GM19328 (cell line): ENCODE measurements around the gene SYNE2.
"Not testable (repeated sequence)": the region's sequence is repeated elsewhere in the genome, so short reads cannot be mapped to it uniquely, and the experiment has no call there.

Experiments
- ATAC-seq: cut with Tn5 transposase; IDR thresholded peaks from one replicate; pipeline ENCODE4 v1.9.1; 2021; ENCODE audit warnings: mild to moderate bottlenecking, moderate library complexity; ENCODE audit not compliant: unreplicated experiment

Gene SYNE2

DNA sequence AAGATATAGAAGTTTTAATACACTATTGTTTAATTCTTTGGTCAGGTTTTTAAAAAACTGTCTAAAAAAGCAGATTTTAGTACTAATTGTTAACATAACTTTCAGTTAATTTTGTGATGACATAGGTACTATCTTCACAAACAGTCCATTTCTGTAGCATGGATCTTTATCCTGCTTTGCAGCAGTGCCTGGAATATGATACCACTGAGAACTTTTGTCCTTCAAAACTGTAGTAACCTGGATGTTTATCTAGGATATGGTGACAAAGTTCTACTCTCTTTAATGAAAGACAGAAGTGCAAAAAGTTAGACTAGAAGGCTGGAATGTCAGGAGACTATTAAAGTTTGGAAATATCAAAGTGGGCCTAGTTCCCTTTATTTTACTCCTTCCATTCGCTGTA lies 159.9 kb downstream of the SYNE2 start:
- ATAC-seq = no peak

GRCh38 chr14:64025479-64025878 lies 172.7 kb downstream of the SYNE2 start:
- no peak for ATAC-seq

GRCh38 chr14:64026600-64026999 lies 173.8 kb downstream of the SYNE2 start:
- ATAC-seq = no peak

DNA sequence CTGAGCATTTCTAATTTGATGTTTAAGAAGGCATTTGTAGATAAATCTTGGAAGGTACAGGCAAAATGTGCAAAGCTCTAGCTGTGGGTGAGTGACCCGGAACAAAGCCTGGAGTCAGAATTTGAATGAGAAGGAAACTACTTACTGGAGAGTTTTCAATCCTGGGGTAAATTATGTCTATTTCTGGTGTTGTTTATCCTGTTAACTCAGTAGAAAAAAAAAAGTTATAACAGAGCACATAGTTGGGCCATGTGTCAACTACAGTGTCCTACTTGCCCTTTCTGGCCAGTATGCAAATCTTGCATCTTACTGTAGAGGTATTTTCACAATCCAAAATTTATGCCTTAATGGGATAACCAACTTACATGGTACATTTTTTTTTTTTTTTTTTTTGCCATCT lies 182.3 kb downstream of the SYNE2 start:
- ATAC-seq = no peak

DNA sequence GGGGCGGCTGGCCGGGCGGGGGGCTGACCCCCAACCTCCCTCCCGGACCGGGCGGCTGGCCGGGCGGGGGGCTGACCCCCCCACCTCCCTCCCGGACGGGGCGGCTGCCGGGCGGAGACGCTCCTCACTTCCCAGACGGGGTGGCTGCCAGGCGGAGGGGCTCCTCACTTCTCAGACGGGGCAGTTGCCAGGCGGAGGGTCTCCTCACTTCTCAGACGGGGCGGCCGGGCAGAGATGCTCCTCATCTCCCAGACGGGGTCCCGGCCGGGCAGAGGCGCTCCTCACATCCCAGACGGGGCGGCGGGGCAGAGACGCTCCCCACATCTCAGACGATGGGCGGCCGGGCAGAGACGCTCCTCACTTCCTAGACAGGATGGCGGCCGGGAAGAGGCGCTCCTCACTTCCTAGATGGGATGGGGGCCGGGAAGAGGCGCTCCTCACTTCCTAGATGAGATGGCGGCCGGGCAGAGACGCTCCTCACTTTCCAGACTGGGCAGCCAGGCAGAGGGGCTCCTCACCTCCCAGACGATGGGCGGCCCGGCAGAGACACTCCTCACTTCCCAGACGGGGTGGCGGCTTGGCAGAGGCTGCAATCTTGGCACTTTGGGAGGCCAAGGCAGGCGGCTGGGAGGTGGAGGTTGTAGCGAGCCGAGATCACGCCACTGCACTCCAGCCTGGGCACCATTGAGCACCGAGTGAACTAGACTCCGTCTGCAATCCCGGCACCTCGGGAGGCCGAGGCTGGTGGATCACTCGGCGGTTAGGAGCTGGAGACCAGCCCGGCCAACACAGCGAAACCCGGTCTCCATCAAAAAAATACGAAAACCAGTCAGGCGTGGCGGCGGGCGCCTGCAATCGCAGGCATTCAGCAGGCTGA lies 185.3 kb downstream of the SYNE2 start:
- not testable (repeated sequence) for ATAC-seq

DNA sequence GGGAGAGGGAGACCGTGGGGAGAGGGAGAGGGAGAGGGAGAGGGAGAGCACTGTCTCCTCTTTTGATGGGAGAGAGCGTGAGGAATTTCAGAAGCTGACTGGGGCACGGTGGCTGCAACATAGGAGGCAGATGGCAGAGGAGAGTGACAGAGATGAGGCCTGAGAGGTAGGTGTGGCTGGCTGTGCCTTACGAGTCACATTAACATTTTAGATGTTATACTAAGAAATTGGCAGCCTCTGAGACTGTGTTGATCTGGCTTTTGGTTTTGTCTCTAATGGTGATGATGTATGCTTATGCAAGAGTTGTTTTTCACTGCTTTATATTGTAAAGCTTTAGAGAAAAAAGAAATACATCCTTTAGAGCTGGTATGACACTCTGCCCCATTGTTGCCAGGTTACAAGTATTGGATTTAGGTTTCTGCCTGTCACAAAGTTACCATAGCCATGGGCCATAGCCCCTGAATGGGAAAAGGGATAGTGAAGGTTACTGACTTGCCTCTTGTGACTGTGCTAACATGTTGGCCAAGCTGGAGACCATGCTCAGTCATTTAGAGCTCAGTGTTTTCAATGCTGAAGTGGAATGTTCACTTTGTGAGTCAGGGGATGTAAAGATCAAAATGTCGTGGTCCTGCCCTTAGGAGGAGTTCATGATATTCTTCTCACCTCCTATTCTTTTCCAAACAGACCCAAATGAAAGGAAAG lies 186.2 kb downstream of the SYNE2 start:
- ATAC-seq = no peak

GRCh38 chr14:64040044-64040443 lies 187.2 kb downstream of the SYNE2 start:
- no peak for ATAC-seq

GRCh38 chr14:64043296-64043695 lies 190.5 kb downstream of the SYNE2 start:
- not testable (repeated sequence) for ATAC-seq

DNA sequence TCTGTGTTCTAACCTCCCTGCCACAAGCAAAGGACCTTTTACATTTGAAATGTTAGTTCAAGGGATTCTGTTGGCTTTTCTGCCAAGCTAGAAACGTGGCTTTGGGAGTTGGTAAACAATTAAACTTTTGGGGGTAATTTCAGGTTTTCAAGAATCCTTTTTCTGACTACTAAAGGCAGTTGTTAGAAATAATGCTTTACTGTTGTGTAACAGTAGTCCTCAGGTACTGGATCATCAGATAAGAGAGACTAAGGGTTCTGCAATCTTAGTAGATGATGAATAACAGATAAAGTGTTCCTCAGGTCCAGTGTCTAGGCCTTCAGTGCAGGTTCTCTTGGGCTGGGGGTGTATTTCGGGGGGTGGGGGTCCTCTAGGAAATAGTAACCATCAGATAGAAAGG lies 192.3 kb downstream of the SYNE2 start:
- no peak for ATAC-seq

- ATAC-seq = no peak
Measured at GRCh38 chr14:64049616-64050381, 197.0 kb downstream of the SYNE2 start.

- ATAC-seq = no peak
Measured at GRCh38 chr14:64053694-64054669, 201.2 kb downstream of the SYNE2 start.

DNA sequence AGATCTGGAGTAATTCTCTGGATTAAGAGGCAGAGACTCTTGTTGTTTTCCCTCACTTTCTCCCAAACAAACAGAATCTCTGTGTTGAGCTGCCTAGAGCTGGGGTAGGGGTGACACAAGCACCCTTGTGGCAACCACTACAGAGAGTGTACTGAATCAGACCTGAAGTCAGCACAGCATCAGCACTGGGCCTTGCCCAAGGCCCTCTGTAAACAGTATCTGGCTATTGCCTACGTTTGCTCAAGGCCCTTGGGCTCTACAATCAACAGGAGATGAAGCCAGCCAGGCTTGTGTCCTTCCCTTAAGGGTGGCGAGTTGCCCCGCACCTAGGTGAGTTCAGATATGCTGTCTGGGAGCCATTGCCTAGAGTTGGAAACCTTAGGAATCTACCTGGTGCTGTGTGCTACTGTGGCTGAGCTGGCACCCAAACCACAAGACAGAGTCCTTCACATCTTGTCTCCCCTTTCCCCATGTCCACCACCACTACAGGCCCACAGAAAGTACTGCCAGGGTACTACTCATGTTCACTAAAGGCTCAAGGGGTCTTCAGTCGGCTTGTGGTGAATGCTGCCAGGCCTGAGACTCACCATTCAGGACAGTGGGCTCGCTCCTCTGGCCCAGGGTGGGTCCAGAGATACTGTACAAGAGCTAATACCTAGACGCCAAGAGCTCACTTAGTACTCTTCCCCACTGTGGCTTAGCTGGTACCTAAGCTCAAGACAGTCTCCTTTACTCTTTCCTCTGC lies 206.8 kb downstream of the SYNE2 start:
- no peak for ATAC-seq

- no peak for ATAC-seq
Measured at GRCh38 chr14:64060199-64060545, 207.4 kb downstream of the SYNE2 start.

GRCh38 chr14:64060648-64061096 lies 207.9 kb downstream of the SYNE2 start:
- no peak for ATAC-seq

DNA sequence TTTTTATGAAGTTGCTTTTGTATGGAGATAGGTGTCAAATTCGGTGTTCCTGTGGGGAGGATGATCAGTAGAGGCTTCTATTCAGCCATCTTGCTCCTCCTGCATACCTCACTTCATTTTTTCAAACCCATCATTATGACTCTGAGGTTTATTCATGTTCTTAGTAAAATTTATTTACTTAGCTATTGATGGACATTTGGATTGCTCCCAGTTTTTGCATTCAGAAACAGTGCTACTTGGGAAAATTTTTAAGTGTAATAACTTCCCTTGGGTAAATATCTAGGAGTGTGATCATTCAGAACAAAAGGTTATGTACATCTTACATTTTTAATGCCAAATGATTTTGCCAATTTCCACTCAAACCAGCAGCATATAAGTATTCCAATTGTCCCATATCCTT lies 208.3 kb downstream of the SYNE2 start:
- ATAC-seq = no peak

- no peak for ATAC-seq
Measured at GRCh38 chr14:64061706-64062105, 208.9 kb downstream of the SYNE2 start.

DNA sequence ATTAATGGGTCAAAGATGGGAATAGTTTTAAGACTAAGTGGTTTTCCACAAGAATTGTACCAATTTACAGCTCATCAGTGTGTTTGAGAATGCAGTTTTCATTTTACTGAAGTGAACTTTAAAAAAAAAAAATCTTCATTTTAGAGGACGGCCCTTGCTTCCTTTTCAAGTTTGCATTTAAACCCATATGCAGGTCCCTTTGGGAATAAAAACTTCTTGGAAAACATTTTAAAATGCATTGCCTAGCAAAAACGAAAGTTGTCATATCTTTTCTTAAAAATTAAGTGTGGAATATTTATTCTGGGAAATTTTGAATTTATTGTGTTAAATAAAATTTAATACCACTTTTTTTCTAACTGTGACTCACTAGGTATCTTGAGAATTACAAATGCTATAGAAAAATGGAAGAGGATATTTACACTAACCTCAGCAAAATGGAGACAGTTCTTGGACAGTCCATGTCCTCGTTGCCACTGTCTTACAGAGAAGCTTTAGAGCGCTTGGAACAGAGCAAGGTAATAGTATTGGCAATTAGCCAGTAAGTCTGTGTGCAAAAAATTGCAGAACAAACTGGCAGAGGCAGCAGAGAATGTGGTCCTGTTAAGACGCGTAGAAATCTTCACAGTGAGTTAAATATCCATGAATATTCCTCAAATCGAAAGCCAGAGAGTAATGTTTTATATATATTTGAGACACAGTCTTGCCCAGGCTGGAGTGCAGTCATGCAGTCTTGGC lies 209.7 kb downstream of the SYNE2 start:
- ATAC-seq = no peak

- ATAC-seq = no peak
Measured at GRCh38 chr14:64064447-64064846, 211.6 kb downstream of the SYNE2 start.
